Measurements from ENCODE around the gene PEAK3.

The PEAK3 gene

DNA sequence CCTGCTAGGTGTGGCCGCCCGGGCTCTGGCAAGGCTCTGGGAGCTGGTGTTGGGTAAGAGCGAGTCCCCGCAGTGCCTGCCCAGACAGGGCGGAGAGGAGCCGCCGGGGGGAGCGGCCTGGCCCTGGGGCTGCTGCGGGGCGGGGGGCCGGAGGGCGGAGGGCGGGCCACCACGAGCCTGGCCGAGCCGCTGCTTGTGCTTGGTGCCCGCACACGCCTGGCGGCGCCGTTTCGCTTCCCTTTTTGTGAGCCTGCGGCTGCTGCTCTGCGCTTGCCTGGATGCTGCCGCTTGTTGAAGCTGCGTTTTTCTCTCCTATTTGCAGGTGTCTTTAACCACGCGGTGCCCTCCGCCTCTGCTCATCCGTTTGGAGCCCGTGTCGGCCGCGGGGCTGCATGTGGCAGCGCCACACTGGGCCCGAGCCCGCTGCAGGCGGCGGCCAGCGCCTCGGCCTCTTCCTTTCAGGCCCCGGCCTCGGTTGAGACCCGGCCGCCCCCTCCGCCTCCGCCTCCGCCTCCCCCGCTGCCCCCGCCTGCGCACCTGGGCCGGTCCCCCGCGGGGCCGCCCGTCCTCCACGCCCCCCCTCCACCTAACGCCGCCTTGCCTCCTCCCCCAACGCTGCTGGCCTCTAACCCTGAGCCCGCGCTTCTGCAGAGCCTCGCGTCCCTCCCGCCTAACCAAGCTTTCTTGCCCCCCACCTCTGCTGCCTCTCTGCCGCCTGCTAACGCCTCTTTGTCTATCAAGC is 54.4 kb downstream of the PEAK3 start:
- H3K4me3 ChIP-seq (ENCODE audit: low read length), result no peak overlapping the region

DNA sequence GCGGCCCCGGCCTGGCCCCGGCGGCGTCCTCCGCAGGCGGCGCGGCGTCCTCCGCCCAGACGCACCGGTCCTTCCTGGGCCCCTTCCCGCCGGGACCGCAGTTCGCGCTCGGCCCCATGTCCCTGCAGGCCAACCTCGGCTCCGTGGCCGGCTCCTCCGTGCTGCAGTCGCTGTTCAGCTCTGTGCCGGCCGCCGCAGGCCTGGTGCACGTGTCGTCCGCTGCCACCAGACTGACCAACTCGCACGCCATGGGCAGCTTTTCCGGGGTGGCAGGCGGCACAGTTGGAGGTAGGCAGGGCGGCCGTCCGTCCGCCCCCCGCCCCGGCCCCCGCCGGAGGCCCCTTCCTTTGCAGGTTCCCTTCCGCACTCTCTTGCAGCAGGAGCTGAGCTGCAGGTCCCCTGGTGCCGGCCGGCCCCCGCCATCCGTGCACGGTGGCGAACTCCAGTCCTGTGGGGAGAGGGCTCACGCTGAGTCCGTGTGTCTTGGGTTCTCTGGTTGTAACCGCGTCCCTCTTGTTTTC is 55.1 kb downstream of the PEAK3 start:
- H3K9ac ChIP-seq (ENCODE audit: low read depth, low read length), result no peak overlapping the region
- peaks cover 56% of the 10 kb centered on the region for H3K36me3 ChIP-seq (ENCODE audit: insufficient read depth, low read depth, low read length)
- H3K27ac ChIP-seq (ENCODE audit: low read length), result no peak overlapping the region
- no peaks in the 10 kb centered on the region for H3K27me3 ChIP-seq (ENCODE audit: insufficient read depth, low read length)
- H3K9me3 ChIP-seq (ENCODE audit: insufficient read depth, low read depth, low read length), result no peaks in the 10 kb centered on the region
- H3K4me1 ChIP-seq (ENCODE audit: insufficient read depth, low read length), result no peaks in the 10 kb centered on the region
- no peak overlapping the region for H3K4me3 ChIP-seq (ENCODE audit: low read length)

More for the DNA sequence above, 54.4 kb downstream of the PEAK3 start:
- H3K27ac ChIP-seq (ENCODE audit: low read length), result no peak overlapping the region
- H3K36me3 ChIP-seq (ENCODE audit: insufficient read depth, low read depth, low read length), result peaks cover 51% of the 10 kb centered on the region
- H3K27me3 ChIP-seq (ENCODE audit: insufficient read depth, low read length), result no peaks in the 10 kb centered on the region
- no peaks in the 10 kb centered on the region for H3K9me3 ChIP-seq (ENCODE audit: insufficient read depth, low read depth, low read length)
- H3K9ac ChIP-seq (ENCODE audit: low read depth, low read length), result no peak overlapping the region
- no peaks in the 10 kb centered on the region for H3K4me1 ChIP-seq (ENCODE audit: insufficient read depth, low read length)

DNA sequence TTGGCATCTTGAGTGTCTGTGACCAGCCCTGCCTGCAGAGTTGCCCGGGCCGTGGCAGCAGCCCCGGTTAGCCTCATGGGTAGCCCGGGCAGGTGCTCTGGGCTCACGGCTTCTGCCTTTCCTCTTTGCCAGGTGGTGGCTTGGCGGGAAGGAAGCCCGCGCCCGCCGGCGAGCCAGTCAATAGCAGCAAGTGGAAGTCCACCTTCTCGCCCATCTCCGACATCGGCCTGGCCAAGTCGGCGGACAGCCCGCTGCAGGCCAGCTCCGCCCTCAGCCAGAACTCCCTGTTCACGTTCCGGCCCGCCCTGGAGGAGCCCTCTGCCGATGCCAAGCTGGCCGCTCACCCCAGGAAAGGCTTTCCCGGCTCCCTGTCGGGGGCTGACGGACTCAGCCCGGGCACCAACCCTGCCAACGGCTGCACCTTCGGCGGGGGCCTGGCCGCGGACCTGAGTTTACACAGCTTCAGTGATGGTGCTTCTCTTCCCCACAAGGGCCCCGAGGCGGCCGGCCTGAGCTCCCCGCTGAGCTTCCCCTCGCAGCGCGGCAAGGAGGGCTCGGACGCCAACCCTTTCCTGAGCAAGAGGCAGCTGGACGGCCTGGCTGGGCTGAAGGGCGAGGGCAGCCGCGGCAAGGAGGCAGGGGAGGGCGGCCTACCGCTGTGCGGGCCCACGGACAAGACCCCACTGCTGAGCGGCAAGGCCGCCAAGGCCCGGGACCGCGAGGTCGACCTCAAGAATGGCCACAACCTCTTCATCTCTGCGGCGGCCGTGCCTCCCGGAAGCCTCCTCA is 55.7 kb downstream of the PEAK3 start:
- Histone ChIP-seq H3K36me3 (ENCODE audit: insufficient read depth, low read depth, low read length) (peaks cover 56% of the 10 kb centered on the region), H3K9me3 (ENCODE audit: insufficient read depth, low read depth, low read length) (no peaks in the 10 kb centered on the region), H3K4me3 (ENCODE audit: low read length) (no peak overlapping the region), H3K27ac (ENCODE audit: low read length) (no peak overlapping the region), H3K4me1 (ENCODE audit: insufficient read depth, low read length) (no peaks in the 10 kb centered on the region), H3K9ac (ENCODE audit: low read depth, low read length) (no peak overlapping the region), H3K27me3 (ENCODE audit: insufficient read depth, low read length) (no peaks in the 10 kb centered on the region)

DNA sequence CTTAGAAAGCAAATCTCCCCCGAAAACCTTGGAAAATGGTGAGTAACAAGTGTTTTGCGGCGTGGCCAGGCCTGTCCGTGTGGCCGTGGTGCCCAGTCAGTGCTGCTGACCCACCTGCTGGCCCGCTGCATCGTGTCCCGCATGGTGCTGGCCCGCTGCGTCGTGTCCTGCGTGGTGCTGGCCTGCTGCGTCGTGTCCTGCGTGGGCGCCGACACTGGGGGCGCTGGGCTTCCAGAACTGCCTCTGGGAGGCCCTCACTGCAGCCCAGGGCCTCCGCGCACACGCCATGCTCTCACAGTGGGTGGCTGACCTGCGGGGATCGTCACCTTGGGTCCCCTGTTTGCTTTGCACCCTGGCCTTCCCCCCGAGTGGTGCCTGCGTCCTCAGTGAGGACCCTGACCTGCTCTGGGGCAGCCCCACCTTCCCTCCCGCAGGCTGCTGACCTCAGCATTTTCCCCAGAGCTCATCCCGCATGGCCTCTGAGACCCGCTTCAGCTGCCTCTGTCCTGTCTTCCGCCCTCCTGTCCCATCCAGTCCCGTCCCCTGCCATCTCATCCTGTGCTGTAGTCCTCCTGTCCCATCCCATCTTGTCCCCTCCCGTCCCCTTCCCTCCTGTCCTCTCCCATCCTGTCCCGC is 56.4 kb downstream of the PEAK3 start:
- Histone ChIP-seq H3K9ac (ENCODE audit: low read depth, low read length) (no peak overlapping the region), H3K36me3 (ENCODE audit: insufficient read depth, low read depth, low read length) (peaks cover 59% of the 10 kb centered on the region), H3K4me3 (ENCODE audit: low read length) (no peak overlapping the region), H3K4me1 (ENCODE audit: insufficient read depth, low read length) (no peaks in the 10 kb centered on the region), H3K27ac (ENCODE audit: low read length) (no peak overlapping the region), H3K9me3 (ENCODE audit: insufficient read depth, low read depth, low read length) (no peaks in the 10 kb centered on the region), H3K27me3 (ENCODE audit: insufficient read depth, low read length) (no peaks in the 10 kb centered on the region)

DNA sequence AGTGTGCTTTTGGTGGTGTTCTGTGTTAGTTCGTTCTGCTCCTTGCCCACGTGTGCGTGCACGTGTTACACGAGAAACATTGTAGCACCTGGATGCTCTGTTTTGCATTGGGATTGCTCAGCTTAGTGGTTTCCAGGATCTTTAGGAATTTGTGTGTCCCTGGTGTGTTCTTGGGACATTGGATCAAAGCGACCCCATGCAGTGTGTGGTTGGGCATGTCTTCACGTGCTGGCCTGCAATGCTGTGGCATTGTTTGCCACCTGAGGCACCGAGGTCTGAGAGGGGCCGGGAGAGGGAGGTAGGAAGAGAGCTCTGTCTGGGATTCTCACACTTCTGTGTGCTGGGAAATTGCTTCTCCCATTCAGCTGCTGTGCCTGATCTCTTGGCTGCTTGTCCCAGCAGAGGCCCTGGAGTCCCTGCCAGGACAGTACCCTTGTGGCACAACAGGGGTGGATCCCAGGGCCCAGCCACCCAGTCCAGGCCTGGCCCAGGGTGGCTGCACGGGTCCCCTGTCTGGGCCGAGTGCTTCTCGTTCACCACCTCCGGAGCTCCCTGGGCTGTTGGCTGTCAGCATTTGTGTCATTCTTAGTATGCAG is 57.1 kb downstream of the PEAK3 start:
- no peak overlapping the region for H3K9ac ChIP-seq (ENCODE audit: low read depth, low read length)
- no peaks in the 10 kb centered on the region for H3K27me3 ChIP-seq (ENCODE audit: insufficient read depth, low read length)
- H3K4me3 ChIP-seq (ENCODE audit: low read length), result no peak overlapping the region
- peaks cover 66% of the 10 kb centered on the region for H3K36me3 ChIP-seq (ENCODE audit: insufficient read depth, low read depth, low read length)
- H3K9me3 ChIP-seq (ENCODE audit: insufficient read depth, low read depth, low read length), result no peaks in the 10 kb centered on the region
- H3K27ac ChIP-seq (ENCODE audit: low read length), result no peak overlapping the region
- no peaks in the 10 kb centered on the region for H3K4me1 ChIP-seq (ENCODE audit: insufficient read depth, low read length)

All from iPS-20b (cell line).